Measurements from ENCODE around the gene LRRC59.

GRCh38 chr17:50346313-50347116 lies 50.8 kb downstream of the LRRC59 start:
- no peak for TF ChIP-seq CTCF (IDR thresholded peaks at IDR 0.05)
- peak in 1 of 2 donors; percentile 2 for TF ChIP-seq POLR2A (IDR thresholded peaks at IDR 0.05)
